Effector CD4-positive, alpha-beta T cell (primary cell): ENCODE data around the gene PPP3R1.
A peak's percentile ranks its signal among the peaks of the same experiment; 100 is the strongest.

ENCODE experiments used
- DNase-seq: peaks from one replicate; pipeline ENCODE4 v3.0.0-alpha.2; 2020

Gene PPP3R1

DNA sequence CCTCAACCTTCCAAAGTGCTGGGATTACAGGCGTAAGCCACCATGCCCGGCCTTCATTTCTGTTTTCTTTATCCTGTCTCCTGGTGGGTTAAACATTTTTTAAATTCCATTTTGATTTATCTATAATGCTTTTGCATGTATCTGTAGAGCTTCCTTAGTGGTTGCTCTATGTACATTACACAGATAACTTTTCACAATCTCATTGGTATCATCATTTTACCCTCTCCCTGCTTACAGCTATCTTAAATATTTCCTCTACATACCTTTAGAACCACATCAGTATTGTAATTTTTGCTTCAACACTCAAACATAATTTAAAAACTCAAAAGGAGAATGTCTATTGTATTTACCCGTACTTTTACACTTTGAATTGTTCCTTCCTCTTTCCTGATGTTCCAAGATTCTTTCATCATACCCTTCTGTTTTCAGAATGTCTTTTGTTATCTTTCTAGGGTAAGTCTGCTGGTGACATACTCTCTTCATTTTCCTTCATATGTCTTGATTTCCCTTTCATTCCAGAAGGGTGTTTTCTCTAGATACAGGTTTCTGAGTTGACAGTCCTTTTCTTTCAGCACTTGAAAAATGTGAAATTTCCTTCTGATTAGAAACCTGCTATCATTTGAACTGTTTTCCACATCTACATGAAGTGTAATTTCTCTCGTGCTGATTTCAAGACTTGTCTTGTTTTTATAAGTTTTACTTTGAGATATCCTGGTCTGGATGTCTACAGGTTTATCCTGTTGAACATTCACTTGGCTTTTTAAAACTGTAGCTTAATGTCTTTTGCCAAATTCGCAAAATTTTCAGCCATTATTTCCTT is 21.9 kb downstream of the PPP3R1 start:
- DNase-seq, result no peak

DNA sequence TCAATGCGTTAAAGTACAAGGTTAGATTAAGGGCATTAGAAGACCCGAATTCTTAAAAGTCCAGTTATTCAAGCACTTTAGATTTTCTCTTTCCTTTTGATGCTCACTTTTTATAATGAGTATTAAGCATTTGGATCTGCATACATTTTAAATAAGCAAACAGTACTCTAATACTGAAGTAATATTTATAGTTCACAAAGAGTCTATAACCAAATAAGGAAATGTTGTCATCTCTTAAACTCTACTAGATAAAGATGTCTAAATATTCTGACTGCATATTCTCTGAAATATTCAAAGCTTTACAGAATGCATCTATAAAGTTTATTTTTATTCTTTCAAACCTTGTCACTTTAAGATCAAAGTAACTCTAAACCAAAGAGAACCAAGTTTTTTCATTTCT is 25.5 kb downstream of the PPP3R1 start:
- DNase-seq, result no peak

- no peak for DNase-seq
These were observed 27.2 kb downstream of the PPP3R1 start for GRCh38 chr2:68225119-68225632.

DNA sequence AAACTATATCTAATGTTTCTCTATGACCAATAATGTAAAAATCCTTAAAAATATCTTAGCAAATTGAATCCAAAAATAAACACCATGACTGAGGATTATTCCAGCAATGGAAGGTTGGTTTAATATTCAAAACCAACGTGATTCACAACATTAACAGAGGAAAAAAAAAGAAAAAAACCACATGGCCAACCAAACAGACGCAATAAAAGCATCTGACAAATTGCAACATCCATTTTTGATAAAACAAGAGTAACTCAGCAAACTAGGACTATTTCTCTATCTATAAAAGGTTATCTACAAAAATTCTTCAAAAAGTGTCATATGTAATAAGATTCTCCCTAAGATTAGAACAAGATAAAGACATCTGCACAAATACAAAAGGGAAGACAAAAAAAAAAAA is 28.9 kb downstream of the PPP3R1 start:
- no peak for DNase-seq

DNA sequence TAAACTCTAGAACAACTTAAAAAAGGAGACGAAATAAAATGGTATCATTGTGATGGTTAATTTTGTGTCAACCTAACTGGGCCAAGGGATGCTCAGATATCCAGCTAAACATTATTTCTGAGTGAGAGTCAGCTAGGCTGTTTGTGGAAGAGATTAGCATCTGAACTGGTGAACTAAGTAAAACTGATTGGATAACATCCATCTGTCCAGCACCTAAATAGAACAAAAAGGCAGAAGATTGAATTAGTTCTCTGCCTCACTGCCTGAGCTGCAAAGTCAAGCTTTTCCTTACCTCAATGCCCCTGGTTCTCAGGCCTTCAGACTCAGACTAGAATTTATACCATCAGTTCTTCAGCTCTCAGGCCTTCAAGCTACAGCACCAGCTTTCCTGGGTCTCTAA is 30.0 kb downstream of the PPP3R1 start:
- no peak for DNase-seq

DNA sequence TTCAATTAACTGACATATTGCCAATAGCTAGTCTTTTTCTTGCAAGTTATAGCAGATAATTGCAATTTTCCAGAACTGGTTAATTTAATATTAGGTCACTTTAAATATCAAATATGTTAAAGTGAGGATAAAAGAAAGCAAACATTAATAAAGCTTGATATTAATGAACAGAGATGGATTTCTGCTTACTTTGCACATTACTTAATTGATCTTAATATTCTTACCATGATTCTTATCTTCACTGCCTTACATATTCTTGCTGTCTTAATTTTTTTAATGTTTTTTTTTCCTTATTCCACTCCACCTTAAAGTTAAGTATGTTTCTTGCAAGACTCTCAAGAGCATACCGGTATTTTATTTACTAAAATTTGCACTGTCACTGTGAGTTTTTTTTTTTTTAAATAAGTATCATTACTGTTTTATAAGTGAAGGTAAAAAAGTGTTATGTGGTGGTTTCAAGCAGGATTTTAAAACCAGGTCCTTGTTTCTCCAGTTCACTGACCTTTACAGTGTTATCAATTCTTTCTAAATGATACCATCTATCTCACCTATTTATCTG is 33.9 kb downstream of the PPP3R1 start:
- no peak for DNase-seq

DNA sequence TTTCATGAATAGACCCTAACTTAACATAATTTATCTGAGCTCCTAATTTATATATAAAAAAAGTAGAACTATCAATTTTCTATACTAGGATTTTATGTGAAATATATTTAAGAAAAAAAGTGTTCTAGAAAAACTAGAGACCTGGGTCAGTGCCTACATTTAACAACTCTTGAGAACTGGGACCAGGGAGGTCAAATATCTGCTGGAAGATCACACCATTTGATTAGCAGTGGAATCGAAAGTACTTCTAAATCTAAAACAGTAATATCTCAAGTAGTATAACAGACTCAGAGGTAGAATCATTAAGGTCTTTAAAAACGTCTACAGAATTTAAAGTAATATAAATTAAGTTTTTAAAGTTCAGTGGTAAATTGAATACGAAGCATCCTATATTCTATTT is 34.6 kb downstream of the PPP3R1 start:
- no peak for DNase-seq

GRCh38 chr2:68216454-68217310 is 35.6 kb downstream of the PPP3R1 start:
- DNase-seq, result no peak

DNA sequence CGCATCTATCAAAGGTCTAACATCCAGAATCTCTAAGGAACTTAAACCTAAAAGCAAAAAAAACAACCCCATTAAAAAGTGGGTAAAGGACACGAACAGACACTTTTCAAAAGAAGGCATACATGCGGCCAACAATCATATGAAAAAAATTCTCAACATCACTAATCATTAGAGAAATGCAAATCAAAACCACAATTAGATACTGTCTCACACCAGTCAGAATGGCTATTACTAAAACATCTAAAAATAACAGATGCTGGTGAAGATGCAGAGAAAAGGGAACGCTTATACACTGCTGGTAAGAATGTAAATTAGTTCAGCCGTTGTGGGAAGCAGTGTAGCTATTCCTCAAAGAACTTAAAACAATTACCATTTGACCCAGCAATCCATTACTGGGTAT is 38.0 kb downstream of the PPP3R1 start:
- DNase-seq, result no peak

GRCh38 chr2:68206793-68207192 is 45.5 kb downstream of the PPP3R1 start:
- DNase-seq, result no peak

GRCh38 chr2:68203587-68203986 is 48.7 kb downstream of the PPP3R1 start:
- no peak for DNase-seq

DNA sequence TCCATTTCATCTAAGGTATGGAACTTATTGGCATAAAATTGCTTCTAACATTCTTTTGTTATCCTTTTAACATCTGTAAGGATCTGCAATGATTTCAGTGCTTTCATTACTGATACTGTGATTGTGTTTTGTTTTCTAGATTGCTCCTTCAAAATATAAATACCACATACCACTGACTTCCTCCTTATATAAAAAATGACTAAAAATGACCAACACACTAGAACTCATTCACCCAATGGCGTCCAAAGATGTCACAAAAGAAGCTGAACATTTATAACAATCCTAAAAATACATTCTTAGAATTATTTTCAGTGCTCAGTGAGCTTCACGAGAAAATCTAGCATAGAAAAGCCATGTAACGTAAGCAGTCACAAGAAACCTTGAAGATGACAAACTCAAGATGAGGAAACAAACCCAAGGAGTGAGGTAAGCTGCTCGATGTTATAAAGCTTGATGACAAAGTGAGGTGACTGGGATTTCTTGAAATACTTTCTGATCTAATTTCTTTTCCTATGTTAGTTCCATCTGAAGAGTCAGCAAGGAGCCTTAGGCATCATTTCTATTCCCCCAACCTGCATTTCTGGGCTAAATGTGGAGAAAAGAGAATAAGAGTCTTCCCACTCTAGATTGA is 52.1 kb downstream of the PPP3R1 start:
- DNase-seq, result no peak

DNA sequence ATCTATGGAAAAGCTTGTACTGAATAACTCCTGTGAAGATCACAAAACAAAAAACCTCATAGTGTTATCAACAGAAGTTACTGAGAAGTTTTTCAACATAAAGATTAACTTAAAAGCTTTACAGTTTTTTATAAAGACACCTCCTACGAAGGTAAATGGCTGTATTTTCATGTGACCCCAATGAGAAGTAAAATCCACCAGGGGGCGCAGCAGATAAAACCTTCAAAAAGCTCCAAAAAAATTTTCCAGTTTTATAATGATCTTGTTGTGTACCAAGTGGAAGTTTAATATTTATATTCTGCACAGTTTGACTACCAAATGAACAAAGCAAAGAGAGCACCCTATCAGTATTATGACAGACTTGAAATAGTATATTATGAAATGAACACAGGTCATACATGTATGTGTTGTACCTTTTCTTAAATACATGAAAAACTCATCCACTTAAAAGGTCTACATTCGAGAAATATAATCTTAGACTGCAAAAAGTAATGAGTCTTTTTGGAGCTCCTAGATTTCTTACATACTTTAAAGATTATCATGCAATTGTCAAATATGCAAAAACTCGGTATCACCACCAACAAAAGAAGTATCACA is 56.1 kb downstream of the PPP3R1 start:
- peak; percentile 59 for DNase-seq

GRCh38 chr2:68195096-68195495 is 57.2 kb downstream of the PPP3R1 start:
- no peak for DNase-seq

DNA sequence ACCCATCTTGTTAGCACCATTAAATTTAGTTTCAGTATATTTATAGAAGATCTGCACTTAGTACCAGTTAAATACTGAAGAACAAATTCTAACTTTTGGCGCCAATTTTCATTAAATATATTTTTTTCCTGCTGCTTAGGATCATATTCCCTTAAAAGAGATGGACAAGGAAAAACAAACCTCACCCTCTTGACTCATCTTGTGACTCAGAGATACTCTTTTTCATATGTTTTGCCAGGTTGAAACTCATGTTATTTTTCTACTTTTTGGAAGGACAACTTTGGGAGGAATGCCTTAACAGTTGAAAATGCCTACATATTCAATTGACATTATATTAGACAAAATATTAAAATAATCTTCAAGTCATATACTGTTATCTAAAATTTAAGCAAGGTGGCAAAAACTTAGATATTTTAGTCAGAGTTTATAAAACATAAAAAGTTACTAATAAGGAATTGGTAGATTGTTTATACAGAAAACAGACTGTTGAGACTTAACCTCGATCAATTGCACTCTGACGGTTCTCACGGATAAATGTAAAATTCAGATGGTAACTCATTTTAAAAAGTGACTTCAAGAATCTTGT is 58.5 kb downstream of the PPP3R1 start:
- no peak for DNase-seq

DNA sequence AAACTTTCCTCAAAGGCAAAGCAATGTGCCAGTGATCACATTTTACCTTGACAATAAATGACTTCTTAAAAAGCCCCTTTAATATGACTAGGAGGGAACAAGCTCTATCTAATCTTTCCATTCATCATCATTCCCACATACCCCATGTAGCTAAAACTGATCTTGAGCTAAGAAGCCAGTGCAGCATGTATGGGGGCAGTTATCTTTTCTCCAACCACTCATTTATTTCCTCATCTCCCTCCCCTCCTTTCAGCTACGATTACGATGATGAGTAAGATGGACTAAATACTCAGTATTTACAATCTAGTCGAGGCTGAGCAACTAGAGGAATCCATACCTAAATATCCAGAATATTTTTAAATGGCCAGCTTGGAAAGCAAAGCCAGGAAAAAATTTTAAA is 59.2 kb downstream of the PPP3R1 start:
- no peak for DNase-seq

DNA sequence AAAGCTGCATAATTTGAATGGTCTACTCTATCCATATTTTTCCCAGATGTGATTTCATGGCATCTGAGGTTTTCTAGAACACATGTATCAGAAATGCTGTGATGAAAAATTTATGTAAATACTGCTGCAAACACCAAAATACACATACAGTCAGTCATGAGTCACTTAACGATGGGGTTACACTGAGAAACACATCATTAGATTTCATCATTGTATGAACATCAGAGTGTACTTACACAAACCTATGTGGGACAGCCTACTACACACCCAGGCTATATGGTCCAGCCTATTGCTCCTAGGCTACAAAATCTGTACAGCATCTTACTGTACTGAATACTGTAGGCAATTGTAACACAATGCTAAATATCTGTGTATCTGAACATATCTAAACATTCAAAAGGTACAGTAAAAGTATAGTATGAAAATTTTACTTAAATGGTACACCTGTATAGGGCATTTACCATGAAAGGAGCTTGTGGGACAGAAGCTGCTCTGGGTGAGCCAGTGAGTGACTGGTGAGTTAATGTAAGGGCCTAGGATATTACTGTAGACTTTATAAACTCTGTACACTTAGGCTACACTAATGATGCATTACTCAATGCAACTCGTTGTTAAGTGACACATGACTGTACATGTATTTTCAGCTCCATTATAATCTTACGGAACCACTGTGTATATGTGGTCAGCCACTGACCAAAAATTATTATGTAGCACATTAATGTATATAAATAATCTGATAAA is 61.2 kb downstream of the PPP3R1 start:
- DNase-seq, result no peak

DNA sequence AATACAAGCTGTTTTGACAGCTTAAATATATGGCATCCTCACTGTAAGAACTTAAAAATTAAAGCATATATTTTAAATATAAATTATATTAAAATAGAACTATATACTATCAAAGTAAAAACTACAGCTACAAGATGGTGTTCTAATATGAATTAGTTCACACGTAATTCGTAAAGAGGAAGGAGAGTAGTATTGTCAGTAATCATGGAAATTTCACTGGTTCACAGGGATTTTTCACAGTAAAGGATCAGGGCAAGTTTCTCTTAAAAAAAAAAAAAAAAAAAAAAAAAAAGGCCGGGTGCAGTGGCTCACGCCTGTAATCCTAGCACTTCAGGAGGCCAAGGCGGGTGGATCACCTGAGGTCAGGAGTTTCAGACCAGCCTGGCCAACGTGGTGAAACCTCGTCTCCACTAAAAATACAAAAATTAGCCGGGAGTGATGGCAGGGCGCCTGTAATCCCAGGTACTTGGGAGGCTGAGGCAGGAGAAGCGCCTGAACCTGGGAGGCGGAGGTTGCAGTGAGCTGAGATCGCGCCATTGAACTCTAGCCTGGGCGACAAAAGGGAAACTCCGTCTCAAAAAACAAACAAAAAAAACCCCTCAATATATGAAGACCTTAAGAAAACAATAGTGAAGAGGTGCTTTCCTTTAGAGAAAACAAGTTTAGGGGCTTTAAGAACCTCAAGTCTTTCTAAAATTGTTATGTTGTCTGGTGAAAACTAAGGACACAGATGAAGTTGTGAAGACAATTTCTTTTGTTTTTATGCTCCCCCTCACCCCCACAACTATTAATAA is 62.1 kb downstream of the PPP3R1 start:
- no peak for DNase-seq

DNA sequence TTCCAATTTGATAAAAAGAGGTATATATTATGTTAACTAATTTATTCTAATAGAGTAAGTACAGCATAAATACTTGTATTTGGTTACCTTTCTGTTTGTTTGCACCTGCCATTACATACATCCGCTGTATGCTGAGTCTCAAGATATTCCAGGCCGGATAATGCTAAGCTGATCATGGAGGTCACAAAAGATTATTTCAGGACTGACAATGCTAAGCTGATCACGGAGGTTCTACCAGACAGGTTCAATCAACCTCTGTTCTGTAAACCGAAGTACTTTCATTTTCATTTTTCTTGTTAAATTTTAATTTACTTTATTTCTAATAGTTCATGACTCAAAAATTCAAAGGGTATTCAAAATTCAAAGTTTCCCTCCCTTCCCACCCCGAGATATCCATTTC is 63.5 kb downstream of the PPP3R1 start:
- no peak for DNase-seq

- DNase-seq, result no peak
These were observed 65.0 kb downstream of the PPP3R1 start for GRCh38 chr2:68187329-68187728.
